H1 (cell line): Measurements from ENCODE around the gene CHN2. TPM values are rescaled to one million over a fixed set of nuclear protein-coding genes. Genes with fewer than 3 reads are reported as not detected.

ENCODE experiments used
- POLR2A ChIP-seq, 2 experiments: IDR thresholded peaks; 1 replicate in 1 of 2; 2 replicates in 1 of 2; pipeline ENCODE4 v1.6.1; 2011; ENCODE audit warnings: low read depth in 2 of 2, low read length in 2 of 2, mild to moderate bottlenecking in 2 of 2; ENCODE audit errors: control extremely low read depth in 1 of 2
- SUZ12 ChIP-seq: fragments of 200-600 bp; sonication (generic); IDR thresholded peaks from 2 replicates; pipeline ENCODE4 v1.6.1; 2012; ENCODE audit warnings: mild to moderate bottlenecking, inconsistent platforms, low read length, moderate library complexity, mixed read lengths
- TBP ChIP-seq: IDR thresholded peaks from 2 replicates; pipeline ENCODE4 v1.6.1; 2011; ENCODE audit warnings: low read depth, low read length, improper control_type of control experiment
- TCF12 ChIP-seq: IDR thresholded peaks from 2 replicates; pipeline ENCODE4 v1.6.1; 2011; ENCODE audit warnings: low read depth, mild to moderate bottlenecking, low read length
- polyA plus RNA-seq, 7 experiments: library from polyadenylated mRNA; depleted of rRNA in 3 of 7; stranded (reverse) in 5 of 7; unstranded in 2 of 7; fragments of >200 nt in 5 of 7; fragments of 200-250 nt in 2 of 7; gene quantifications; 1 replicate in 5 of 7; 2 replicates in 1 of 7; 4 replicates in 1 of 7; pipeline versions ENCODE4 v1.2.1 to v1.2.3, GENCODE V29; 2011 to 2013; ENCODE audit warnings: missing spikeins in 2 of 7, mixed read lengths in 2 of 7
- total RNA-seq: library from RNA; stranded (reverse); fragmentation: NEBNext Ultra II Directional; extraction: Animal tissue kit (Norgen Biotek cat#: 25700); gene quantifications from 2 replicates; pipeline ENCODE4 v1.2.1, GENCODE V29; 2021
- TF ChIP-seq, protein P1 (sequence below): fragments of 300-600 bp; sonication (generic); IDR thresholded peaks from 2 replicates; pipeline ENCODE4 v1.7.1; 2012; ENCODE audit warnings: low read length, moderate library complexity, mild to moderate bottlenecking, inconsistent platforms; ENCODE audit not compliant: insufficient replicate concordance

The CHN2 gene
- total and polyA plus RNA-seq, 2 of the 8 experiments (the other 6 are each of a cell fraction or from before 2014, with no cell fraction given): 2.9 to 4.8 TPM

DNA sequence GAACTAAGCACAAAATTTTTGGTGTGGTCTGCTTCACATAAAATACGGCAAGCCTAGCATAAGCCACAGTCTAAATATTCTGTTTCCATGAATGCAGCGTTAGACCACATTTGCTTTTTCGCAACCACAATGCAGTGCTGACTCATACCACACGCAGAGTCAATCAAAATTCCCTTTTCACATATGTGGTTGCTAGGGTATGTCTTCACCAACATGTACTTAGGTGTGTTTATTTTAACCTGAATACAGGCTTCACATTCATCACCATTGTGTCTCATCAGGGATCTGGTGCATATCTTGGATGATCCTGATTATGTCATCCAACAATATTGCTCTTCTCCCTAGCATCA, 90.8 kb downstream of the CHN2 start (continued):
- no peak for TF ChIP-seq TBP
- no peak for TF ChIP-seq POLR2A (IDR thresholded peaks at IDR 0.05; ENCODE audit: control extremely low read depth in 1 of 2, low read depth in 2 of 2, low read length in 2 of 2)
- TF ChIP-seq, protein P1, sequence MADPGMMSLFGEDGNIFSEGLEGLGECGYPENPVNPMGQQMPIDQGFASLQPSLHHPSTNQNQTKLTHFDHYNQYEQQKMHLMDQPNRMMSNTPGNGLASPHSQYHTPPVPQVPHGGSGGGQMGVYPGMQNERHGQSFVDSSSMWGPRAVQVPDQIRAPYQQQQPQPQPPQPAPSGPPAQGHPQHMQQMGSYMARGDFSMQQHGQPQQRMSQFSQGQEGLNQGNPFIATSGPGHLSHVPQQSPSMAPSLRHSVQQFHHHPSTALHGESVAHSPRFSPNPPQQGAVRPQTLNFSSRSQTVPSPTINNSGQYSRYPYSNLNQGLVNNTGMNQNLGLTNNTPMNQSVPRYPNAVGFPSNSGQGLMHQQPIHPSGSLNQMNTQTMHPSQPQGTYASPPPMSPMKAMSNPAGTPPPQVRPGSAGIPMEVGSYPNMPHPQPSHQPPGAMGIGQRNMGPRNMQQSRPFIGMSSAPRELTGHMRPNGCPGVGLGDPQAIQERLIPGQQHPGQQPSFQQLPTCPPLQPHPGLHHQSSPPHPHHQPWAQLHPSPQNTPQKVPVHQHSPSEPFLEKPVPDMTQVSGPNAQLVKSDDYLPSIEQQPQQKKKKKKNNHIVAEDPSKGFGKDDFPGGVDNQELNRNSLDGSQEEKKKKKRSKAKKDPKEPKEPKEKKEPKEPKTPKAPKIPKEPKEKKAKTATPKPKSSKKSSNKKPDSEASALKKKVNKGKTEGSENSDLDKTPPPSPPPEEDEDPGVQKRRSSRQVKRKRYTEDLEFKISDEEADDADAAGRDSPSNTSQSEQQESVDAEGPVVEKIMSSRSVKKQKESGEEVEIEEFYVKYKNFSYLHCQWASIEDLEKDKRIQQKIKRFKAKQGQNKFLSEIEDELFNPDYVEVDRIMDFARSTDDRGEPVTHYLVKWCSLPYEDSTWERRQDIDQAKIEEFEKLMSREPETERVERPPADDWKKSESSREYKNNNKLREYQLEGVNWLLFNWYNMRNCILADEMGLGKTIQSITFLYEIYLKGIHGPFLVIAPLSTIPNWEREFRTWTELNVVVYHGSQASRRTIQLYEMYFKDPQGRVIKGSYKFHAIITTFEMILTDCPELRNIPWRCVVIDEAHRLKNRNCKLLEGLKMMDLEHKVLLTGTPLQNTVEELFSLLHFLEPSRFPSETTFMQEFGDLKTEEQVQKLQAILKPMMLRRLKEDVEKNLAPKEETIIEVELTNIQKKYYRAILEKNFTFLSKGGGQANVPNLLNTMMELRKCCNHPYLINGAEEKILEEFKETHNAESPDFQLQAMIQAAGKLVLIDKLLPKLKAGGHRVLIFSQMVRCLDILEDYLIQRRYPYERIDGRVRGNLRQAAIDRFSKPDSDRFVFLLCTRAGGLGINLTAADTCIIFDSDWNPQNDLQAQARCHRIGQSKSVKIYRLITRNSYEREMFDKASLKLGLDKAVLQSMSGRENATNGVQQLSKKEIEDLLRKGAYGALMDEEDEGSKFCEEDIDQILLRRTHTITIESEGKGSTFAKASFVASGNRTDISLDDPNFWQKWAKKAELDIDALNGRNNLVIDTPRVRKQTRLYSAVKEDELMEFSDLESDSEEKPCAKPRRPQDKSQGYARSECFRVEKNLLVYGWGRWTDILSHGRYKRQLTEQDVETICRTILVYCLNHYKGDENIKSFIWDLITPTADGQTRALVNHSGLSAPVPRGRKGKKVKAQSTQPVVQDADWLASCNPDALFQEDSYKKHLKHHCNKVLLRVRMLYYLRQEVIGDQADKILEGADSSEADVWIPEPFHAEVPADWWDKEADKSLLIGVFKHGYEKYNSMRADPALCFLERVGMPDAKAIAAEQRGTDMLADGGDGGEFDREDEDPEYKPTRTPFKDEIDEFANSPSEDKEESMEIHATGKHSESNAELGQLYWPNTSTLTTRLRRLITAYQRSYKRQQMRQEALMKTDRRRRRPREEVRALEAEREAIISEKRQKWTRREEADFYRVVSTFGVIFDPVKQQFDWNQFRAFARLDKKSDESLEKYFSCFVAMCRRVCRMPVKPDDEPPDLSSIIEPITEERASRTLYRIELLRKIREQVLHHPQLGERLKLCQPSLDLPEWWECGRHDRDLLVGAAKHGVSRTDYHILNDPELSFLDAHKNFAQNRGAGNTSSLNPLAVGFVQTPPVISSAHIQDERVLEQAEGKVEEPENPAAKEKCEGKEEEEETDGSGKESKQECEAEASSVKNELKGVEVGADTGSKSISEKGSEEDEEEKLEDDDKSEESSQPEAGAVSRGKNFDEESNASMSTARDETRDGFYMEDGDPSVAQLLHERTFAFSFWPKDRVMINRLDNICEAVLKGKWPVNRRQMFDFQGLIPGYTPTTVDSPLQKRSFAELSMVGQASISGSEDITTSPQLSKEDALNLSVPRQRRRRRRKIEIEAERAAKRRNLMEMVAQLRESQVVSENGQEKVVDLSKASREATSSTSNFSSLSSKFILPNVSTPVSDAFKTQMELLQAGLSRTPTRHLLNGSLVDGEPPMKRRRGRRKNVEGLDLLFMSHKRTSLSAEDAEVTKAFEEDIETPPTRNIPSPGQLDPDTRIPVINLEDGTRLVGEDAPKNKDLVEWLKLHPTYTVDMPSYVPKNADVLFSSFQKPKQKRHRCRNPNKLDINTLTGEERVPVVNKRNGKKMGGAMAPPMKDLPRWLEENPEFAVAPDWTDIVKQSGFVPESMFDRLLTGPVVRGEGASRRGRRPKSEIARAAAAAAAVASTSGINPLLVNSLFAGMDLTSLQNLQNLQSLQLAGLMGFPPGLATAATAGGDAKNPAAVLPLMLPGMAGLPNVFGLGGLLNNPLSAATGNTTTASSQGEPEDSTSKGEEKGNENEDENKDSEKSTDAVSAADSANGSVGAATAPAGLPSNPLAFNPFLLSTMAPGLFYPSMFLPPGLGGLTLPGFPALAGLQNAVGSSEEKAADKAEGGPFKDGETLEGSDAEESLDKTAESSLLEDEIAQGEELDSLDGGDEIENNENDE: no peak
- TF ChIP-seq SUZ12: no peak
- no peak for TF ChIP-seq TCF12
